HG03432 (cell line): ENCODE data around the gene RCAN2.
"Not testable (repeated sequence)": the region's sequence is repeated elsewhere in the genome, so short reads cannot be mapped to it uniquely, and the experiment has no call there.

Experiments used
- ATAC-seq: cut with Tn5 transposase; IDR thresholded peaks from one replicate; pipeline ENCODE4 v1.9.1; 2021; ENCODE audit warnings: mild to moderate bottlenecking, moderate library complexity; ENCODE audit not compliant: unreplicated experiment

RCAN2 gene

DNA sequence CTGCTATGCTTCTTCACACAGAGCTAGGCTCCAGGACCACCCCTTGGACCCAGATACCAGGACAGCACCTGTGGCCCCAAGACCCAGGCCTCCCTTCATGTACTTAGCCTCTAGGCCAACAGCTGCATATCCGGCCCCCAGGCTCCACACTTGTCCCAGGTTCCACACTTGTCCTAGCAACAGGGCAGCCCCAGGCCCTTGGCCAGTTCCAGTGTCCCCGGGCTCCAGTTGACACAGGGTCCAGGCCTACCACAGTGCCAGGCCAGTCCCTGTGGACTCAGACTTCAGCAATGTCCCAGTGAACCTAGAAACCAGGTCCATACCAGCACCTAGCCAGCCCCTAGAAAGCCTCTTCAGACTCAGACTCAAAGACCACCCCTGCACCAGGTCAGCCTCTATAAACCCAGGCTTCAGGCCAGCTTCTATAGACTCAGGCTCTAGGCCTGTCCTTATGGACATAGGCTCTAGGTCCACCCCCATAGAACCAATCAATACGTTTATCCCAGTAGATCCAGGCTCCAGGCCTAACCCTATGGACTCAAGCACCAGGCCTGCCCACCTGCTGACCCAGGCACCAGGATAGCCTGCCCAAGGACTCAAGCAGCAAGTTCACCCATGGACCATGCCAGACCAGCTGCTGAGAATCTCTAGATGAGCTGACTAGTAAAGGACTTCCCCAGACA lies 46.3 kb downstream of the RCAN2 start:
- no peak for ATAC-seq

DNA sequence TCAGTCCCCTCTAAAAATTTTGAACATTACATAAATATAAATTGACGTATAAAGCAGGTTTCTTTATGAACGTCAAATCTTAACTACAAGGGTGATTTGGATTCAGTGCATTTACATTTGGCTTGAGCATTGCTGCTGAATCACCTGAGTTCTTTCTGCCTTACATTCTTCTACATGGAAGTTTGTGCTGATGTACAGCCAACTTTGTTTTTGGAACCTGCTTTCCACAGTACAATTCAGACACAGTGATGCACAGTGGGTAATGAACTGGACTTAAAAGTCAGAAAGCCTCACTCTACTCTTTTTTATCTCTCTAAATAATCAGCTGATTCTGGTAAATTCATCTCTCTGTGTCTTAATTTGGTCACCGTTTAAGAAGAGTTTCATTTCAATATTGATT lies 47.6 kb downstream of the RCAN2 start:
- no peak for ATAC-seq

GRCh38 chr6:46440641-46441040 lies 50.6 kb downstream of the RCAN2 start:
- no peak for ATAC-seq

DNA sequence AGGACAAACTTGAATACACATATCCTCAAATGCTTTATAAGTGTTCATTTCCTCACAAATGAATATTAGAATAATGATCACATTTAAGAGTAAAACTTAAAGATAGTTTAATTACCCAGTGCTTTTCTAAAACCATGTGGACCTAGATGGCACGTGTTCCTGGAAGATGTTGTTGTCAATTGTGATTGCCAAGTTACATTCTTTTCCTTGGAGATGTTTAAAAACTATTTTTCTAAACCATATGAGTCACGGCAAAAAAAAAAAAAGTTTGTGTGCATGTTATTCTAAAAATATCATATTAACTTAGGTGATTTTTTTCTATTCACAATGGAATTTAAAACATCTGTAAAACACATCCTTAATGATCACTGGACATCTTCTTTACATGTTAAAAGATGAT lies 51.1 kb downstream of the RCAN2 start:
- no peak for ATAC-seq

DNA sequence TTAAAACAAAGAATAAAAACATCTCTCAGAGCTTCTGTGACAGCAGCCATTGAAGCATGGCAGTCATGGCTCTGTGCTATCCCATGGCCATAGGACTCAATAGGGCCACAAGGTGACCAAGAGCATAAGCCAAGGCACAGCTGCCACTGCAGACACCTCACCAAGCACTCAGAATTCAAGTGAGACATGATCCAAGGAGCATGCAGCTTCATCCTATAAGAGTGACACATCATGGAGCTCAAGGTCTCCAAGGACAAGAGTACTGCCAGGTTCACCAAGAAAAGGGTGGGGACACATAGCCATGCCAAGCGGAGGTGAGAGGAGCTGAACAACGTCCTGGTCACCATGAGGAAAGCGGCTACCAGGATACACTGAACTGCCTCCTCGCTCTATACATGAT lies 53.0 kb downstream of the RCAN2 start:
- ATAC-seq = no peak

- ATAC-seq = no peak
These were observed 53.5 kb downstream of the RCAN2 start for GRCh38 chr6:46437671-46438221.

GRCh38 chr6:46422619-46423018 lies 68.6 kb downstream of the RCAN2 start:
- no peak for ATAC-seq

DNA sequence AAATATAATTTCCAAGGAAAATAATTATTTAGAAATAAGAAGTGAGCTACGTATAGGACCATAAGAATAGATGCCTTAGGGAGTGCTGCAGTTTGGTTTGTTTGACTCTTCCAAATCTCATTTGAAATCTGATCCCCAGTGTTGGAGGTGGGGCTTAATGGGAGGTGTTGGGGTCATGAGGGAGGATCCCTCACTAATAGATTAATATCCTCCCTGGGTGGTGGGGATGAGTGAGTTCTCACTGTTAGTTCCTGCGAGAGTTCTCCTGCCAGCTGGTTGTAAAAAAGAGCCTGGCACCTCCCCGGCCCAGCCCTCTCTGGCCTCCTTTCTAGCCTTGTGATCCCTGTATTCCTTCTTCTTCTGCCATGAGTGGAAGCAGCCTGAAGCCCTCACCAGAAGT lies 69.3 kb downstream of the RCAN2 start:
- ATAC-seq = no peak

DNA sequence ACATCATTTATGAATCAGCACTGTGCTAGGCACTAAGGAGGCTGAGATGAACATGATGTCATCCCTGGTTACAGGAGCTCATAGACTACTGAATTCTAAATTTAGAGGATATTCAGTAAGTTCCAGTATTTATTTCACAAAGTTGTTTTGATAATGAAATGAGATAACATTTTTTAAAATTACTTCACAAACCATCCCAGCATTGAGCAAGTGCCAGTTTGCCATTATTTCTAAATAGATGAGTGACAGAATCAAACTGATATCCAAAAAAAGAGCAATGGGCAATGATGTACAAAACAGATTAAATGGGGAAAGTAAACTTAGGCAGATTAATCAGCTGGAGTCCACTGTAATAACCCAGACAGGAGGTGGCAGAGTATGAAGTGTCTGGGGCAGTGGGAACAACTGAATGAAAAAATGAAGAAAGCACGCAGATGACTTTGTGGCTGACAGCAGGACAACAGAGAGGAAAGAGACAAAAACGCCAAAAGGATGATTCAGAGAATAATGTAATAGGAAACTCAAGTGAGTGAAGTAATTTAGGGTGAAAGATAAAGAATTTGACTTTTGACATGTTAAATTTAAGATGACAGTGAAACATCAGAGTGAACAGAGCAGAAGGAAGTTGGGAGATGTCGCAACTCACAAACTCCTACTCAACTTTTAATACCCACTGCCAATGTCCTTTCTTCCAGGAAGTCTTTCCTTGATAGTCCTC lies 70.2 kb downstream of the RCAN2 start:
- no peak for ATAC-seq

DNA sequence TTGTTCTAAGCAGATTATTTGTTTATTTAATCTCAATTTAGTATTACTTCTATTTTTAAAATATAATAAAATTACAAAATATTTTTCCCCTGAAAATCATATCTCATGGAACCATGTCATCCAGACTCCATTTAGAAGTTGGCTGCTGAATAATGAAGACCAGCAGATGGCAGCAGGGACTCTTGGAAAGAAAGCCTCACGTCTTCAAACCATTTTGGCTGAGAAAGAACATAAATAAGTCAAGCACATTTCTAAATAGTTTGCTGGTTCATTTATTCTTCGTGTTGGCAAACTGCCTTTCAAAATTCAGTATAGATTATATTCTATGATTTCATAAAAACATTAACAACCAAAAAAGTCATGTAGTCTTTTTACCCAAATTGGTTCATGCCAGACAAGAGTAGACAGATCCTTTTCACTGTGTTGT lies 71.7 kb downstream of the RCAN2 start:
- no peak for ATAC-seq

GRCh38 chr6:46414398-46414797 lies 76.9 kb downstream of the RCAN2 start:
- no peak for ATAC-seq

DNA sequence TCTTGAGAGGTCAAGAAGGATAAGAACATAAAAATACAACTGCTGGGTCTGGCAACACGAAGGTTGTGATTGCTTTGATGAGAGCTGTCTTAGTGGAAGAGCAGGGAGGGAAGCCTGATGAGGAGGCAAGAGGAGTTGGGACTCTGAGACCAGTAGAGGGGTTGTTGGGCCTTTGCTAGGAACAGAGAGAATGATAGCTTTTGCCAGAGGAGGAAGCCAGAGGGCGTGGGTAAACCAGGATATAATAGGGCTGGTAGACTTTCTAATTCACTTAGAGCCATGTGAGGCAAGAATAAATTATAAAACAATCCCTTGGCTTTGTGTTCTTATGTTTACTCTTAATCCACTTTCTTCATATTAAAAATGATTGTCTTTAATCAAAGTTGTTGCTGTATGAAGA lies 78.6 kb downstream of the RCAN2 start:
- no peak for ATAC-seq

- no peak for ATAC-seq
These were observed 79.6 kb downstream of the RCAN2 start for GRCh38 chr6:46411456-46412197.

DNA sequence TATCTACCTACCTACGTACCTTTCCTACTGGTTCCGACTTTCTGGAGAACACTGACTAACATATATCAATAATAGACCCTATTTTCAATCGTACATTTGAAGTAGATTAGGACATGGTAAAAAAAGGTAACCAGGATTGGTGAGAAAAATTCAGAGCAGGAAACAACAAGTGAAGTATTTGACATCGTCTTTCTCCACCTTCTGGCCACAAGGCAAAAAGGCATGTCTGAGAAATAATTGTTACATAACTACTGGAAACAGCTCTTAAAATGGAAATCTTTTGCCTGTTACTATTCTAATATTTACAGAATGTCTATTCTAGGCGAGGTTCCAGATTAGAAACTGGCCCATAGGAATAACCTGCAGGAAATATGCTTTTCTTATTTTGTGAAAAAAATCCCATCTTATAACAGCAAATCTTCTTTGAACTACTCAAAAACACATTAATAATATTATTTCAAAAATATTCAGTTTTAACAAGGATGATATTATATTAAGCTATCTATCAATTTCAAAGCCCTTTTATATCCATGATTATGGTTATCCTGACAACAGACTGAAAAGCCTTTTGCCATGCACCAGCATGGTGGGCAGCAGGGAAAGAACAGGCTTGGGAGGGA lies 80.8 kb downstream of the RCAN2 start:
- ATAC-seq = no peak

- no peak for ATAC-seq
These were observed 83.3 kb downstream of the RCAN2 start for GRCh38 chr6:46407776-46408530.

DNA sequence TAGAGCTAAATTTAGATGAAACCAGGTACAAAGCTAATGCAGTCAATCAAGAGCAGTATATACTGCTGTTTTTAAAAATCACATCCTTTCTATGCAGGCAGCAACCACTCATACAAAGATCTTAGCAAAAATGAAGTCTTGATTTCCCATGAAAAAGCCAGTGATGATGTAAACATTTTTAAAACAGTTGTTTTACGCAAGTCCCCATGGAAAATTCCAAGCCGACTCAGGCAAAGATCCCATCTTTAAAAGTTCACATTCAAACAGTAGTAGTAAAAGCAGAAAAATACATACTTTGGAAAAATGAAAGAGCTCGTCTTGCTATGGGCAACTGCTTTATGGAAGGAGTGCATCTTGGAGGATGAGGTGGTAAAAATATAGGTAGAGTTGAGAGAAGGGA lies 84.0 kb downstream of the RCAN2 start:
- no peak for ATAC-seq

GRCh38 chr6:46405620-46406180 lies 85.5 kb downstream of the RCAN2 start:
- ATAC-seq = not testable (repeated sequence)

DNA sequence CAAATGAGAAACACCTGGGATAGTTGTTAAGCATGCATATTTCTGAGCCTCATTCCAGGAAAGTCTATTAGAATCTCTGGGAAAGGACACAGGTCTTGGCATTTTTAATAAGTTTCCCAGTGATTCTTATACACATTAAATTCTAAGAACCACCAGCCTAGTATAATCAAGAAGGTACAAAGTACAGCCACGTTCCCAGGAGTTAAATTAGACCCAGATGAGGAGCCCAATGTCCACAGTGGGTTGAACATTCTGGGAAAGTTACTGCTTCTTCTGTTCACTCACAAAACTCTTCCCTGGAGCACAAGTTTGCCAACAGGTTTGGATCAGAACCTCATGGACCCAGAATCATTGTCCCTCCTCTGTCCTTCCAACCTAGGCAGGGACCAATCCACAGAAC lies 90.4 kb downstream of the RCAN2 start:
- ATAC-seq = no peak

DNA sequence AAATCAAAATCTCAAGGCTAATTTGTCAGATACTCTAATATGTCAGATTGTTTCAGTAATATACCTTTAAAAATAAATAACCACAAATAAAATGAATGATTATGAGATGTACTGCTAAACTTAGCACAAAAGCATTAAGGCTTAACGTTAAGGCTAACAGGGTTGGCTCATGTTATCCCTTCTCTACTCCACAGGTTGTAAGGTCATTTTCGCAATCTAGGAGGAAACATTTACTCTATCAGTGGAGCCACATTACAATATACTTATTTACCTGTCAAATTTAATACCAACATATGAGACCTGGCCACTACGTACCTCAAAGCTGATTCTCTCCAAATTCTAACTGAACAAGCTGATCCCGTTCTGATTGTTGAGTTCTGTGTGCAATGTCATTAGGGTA lies 95.7 kb downstream of the RCAN2 start:
- ATAC-seq = no peak

DNA sequence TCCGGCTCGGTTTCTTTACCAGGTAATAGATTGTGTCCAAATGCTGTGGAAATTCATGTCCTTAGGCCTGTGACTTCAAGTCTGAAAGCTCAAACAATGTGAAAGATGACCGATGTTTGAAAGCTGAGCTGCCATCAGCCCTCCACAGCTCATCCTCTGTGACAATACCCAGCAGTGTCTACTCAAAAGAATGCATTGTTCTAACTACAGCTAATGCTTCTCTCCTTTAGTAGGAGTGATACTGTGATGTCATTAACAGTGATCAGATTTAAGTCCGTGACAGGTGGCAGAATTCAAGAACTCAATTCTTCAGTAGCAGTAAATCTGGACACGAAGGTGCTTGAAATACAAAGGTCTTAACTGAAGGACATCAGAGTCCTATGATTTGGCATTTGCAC lies 97.3 kb downstream of the RCAN2 start:
- ATAC-seq = no peak
